ENCODE measurements around the gene PSME3IP1. TPM values are rescaled to one million over a fixed set of nuclear protein-coding genes. Genes with fewer than 3 reads are reported as not detected.

Gene PSME3IP1
- total RNA-seq, 3 donors from 2014 or later (not counting 1 experiment from before 2014, with no cell fraction given): 129 to 148 (median 133) TPM

- intact Hi-C loops (cut with micrococcal nuclease): no loop called here
- H3K4me1 ChIP-seq (ENCODE audit: control insufficient read depth, insufficient read depth, low read length): peaks cover 25% of the 10 kb centered on the region
- Mint-ChIP-seq H3K9me3 (no peaks in the 10 kb centered on the region), H3K4me3 (no peak overlapping the region), H3K36me3 (no peaks in the 10 kb centered on the region), H3K27ac (no peak overlapping the region), H3K27me3 (ENCODE audit: low read depth in 2 of 2) (no peaks in the 10 kb centered on the region), H3K4me1 (peaks cover 18 to 24% of the 10 kb centered on the region in 2 donors)
- no peak overlapping the region for H3K4me3 ChIP-seq (ENCODE audit: low read length)
- H3K9me3 ChIP-seq (ENCODE audit: control insufficient read depth, insufficient read depth, low read length): no peaks in the 10 kb centered on the region
- DNase-seq: no peak
- no peaks in the 10 kb centered on the region for H3K36me3 ChIP-seq (ENCODE audit: control insufficient read depth, insufficient read depth, low read length)
- ATAC-seq: no peak
- H3K27me3 ChIP-seq (ENCODE audit: control insufficient read depth, insufficient read depth, low read length): no peaks in the 10 kb centered on the region
- 99% methylated on average over 5 of the region's 5 CpGs for WGBS (ENCODE audit: insufficient coverage)
- H3K27ac ChIP-seq (ENCODE audit: low read length): no peak overlapping the region
- no peak for TF ChIP-seq CTCF (IDR thresholded peaks at IDR 0.05)
Measured at GRCh38 chr16:57146735-57147134, 39.1 kb downstream of the PSME3IP1 start.

GRCh38 chr16:57146040-57146647 is 39.7 kb downstream of the PSME3IP1 start:
- ATAC-seq (no peak), DNase-seq (no peak)
- TF ChIP-seq CTCF (IDR thresholded peaks at IDR 0.05): no peak
- no peaks in the 10 kb centered on the region for H3K9me3 Mint-ChIP-seq
- H3K4me1 Mint-ChIP-seq: peaks cover 20 to 27% of the 10 kb centered on the region in 2 donors
- H3K27ac Mint-ChIP-seq: no peak overlapping the region
- no peaks in the 10 kb centered on the region for H3K36me3 Mint-ChIP-seq
- no peaks in the 10 kb centered on the region for H3K27me3 Mint-ChIP-seq (ENCODE audit: low read depth in 2 of 2)
- Histone ChIP-seq H3K4me1 (ENCODE audit: control insufficient read depth, insufficient read depth, low read length) (peaks cover 31% of the 10 kb centered on the region), H3K4me3 (ENCODE audit: low read length) (no peak overlapping the region), H3K27me3 (ENCODE audit: control insufficient read depth, insufficient read depth, low read length) (no peaks in the 10 kb centered on the region), H3K27ac (ENCODE audit: low read length) (no peak overlapping the region), H3K9me3 (ENCODE audit: control insufficient read depth, insufficient read depth, low read length) (no peaks in the 10 kb centered on the region), H3K36me3 (ENCODE audit: control insufficient read depth, insufficient read depth, low read length) (no peaks in the 10 kb centered on the region)
- WGBS (ENCODE audit: insufficient coverage): 96% methylated on average over 24 of the region's 24 CpGs
- H3K4me3 Mint-ChIP-seq: no peak overlapping the region
- intact Hi-C loops (cut with micrococcal nuclease): no loop called here

- H3K4me3 ChIP-seq (ENCODE audit: low read length): no peak overlapping the region
- Mint-ChIP-seq H3K27me3 (ENCODE audit: low read depth in 2 of 2) (no peaks in the 10 kb centered on the region), H3K4me3 (no peak overlapping the region), H3K36me3 (no peaks in the 10 kb centered on the region), H3K9me3 (no peaks in the 10 kb centered on the region), H3K27ac (no peak overlapping the region), H3K4me1 (peaks cover 20 to 27% of the 10 kb centered on the region in 2 donors)
- DNase-seq: no peak
- no peaks in the 10 kb centered on the region for H3K9me3 ChIP-seq (ENCODE audit: control insufficient read depth, insufficient read depth, low read length)
- H3K36me3 ChIP-seq (ENCODE audit: control insufficient read depth, insufficient read depth, low read length): no peaks in the 10 kb centered on the region
- H3K27me3 ChIP-seq (ENCODE audit: control insufficient read depth, insufficient read depth, low read length): no peaks in the 10 kb centered on the region
- peaks cover 39% of the 10 kb centered on the region for H3K4me1 ChIP-seq (ENCODE audit: control insufficient read depth, insufficient read depth, low read length)
- no peak overlapping the region for H3K27ac ChIP-seq (ENCODE audit: low read length)
- no peak for TF ChIP-seq CTCF (IDR thresholded peaks at IDR 0.05)
- WGBS (ENCODE audit: insufficient coverage): 89% methylated on average over 14 of the region's 14 CpGs
- no peak for ATAC-seq
- intact Hi-C loops (cut with micrococcal nuclease): no loop called here
Measured at GRCh38 chr16:57145046-57146021, 40.5 kb downstream of the PSME3IP1 start.

Data from natural killer cell (primary cell).